ENCODE data around the gene CXXC5. TPM values are rescaled to one million over a fixed set of nuclear protein-coding genes. Genes with fewer than 3 reads are reported as not detected.

CXXC5 gene
- total and polyA plus RNA-seq, 9 of the 15 experiments (the other 6 are each of a cell fraction or from before 2014, with no cell fraction given), result 1.9 to 123 (median 45.8) TPM

GRCh38 chr5:139710319-139711066, 62.3 kb downstream of the CXXC5 start (continued):
- TF ChIP-seq NR2C2 (CRISPR knock-in tag; IDR thresholded peaks at IDR 0.05), result peak; percentile 81
- peak; percentile 41; the same call in 1 of the 2 replicates for TF ChIP-seq NR2C2 (tag; IDR thresholded peaks at IDR 0.05)
- TF ChIP-seq ZNF785 (CRISPR knock-in tag; IDR thresholded peaks at IDR 0.05), result no peak
- TF ChIP-seq ZNF586 (CRISPR knock-in tag; conservative IDR thresholded peaks at IDR 0.05), result no peak
- TF ChIP-seq FUS (optimal IDR thresholded peaks at IDR 0.05; ENCODE audit: low read depth, low read length), result no peak
- no peak for TF ChIP-seq TAF7 (tag; IDR thresholded peaks at IDR 0.05)
- TF ChIP-seq TCF7 (IDR thresholded peaks at IDR 0.05; ENCODE audit: borderline replicate concordance), result no peak
- TF ChIP-seq ZC3H11A (IDR thresholded peaks at IDR 0.05; ENCODE audit: low read depth, low read length), result no peak
- TF ChIP-seq ZNF57 (CRISPR knock-in tag; IDR thresholded peaks at IDR 0.05), result no peak
- TF ChIP-seq FOXK2 (conservative IDR thresholded peaks at IDR 0.05 in 1 of 2, IDR thresholded peaks at IDR 0.05 in 1 of 2; ENCODE audit: low read depth in 2 of 2), result no peak
- no peak for TF ChIP-seq ZFP1 (CRISPR knock-in tag; IDR thresholded peaks at IDR 0.05)
- TF ChIP-seq MITF (IDR thresholded peaks at IDR 0.05), result no peak
- TF ChIP-seq MYC (IDR thresholded peaks at IDR 0.05; ENCODE audit: low read depth, low read length), result peak; percentile 61; the same call in 1 of the 2 replicates
- TF ChIP-seq MYC (CRISPR knock-in tag; IDR thresholded peaks at IDR 0.05; ENCODE audit: borderline replicate concordance, low read depth), result peak; percentile 75; the same call in 1 of the 2 replicates
- no peak for TF ChIP-seq HBP1 (CRISPR knock-in tag; IDR thresholded peaks at IDR 0.05)
- TF ChIP-seq IRF2 (CRISPR knock-in tag; IDR thresholded peaks at IDR 0.05), result no peak
- TF ChIP-seq ETS2 (tag; IDR thresholded peaks at IDR 0.05; ENCODE audit: borderline replicate concordance, poor library complexity, severe bottlenecking), result no peak
- TF ChIP-seq POLR2H (tag; IDR thresholded peaks at IDR 0.05; ENCODE audit: low read depth), result no peak

All from K562 (cell line).